Left ventricle myocardium inferior (tissue), 1 donor: ENCODE measurements around the gene NRXN3. TPM values are rescaled to one million over a fixed set of nuclear protein-coding genes. Genes with fewer than 3 reads are reported as not detected.

ENCODE experiments used
- DNase-seq: peaks from one replicate; pipeline ENCODE4 v3.0.0-alpha.2; 2020
- H3K27ac ChIP-seq: fragments of 200-600 bp; replicated peaks from 2 replicates; pipeline ENCODE4 v1.8.0; 2021
- H3K27me3 ChIP-seq: fragments of 200-600 bp; 2 replicates; pipeline ENCODE4 v1.8.0; 2021; ENCODE audit warnings: low read depth
- H3K36me3 ChIP-seq: fragments of 200-600 bp; 2 replicates; pipeline ENCODE4 v1.8.0; 2021
- H3K4me1 ChIP-seq: fragments of 200-600 bp; 2 replicates; pipeline ENCODE4 v1.8.0; 2021
- H3K4me3 ChIP-seq: fragments of 200-600 bp; 2 replicates; pipeline ENCODE4 v1.8.0; 2021; ENCODE audit warnings: mild to moderate bottlenecking, moderate library complexity
- H3K9me3 ChIP-seq: fragments of 200-600 bp; replicated peaks from 2 replicates; pipeline ENCODE4 v1.8.0; 2021
- CTCF ChIP-seq: fragments of 200-600 bp; IDR thresholded peaks from 2 replicates; pipeline ENCODE4 v1.8.0; 2021; ENCODE audit warnings: antibody characterized with exemption, mild to moderate bottlenecking, borderline replicate concordance
- intact Hi-C: fragments of 100-400 bp; cut with micrococcal nuclease; formaldehyde crosslinking; loops from one replicate; pipeline ENCODE4 v1.11.0; 2022
- total RNA-seq: library from RNA; stranded (reverse); fragmentation: NEBNext Ultra II Directional; extraction: Animal tissue kit (Norgen Biotek cat#: 25700); gene quantifications from one replicate; pipeline ENCODE4 v1.2.1, GENCODE V29; 2021
- donor health status: DM: no; HTN: yes; CAD: no; lungs with severe emphysema.

The NRXN3 gene
- total RNA-seq, 1 donor from 2014 or later: 1.2 TPM

- no peaks in the 10 kb centered on the region for H3K4me1 ChIP-seq
- no peaks in the 10 kb centered on the region for H3K27me3 ChIP-seq
- no peaks in the 10 kb centered on the region for H3K9me3 ChIP-seq
- DNase-seq: no peak
- no peak for TF ChIP-seq CTCF
- intact Hi-C loops: no loop called here
- no peak overlapping the region for H3K4me3 ChIP-seq
- H3K36me3 ChIP-seq: no peaks in the 10 kb centered on the region
- no peak overlapping the region for H3K27ac ChIP-seq
These were observed 1332.1 kb downstream of the NRXN3 start for GRCh38 chr14:79502136-79502750.

DNA sequence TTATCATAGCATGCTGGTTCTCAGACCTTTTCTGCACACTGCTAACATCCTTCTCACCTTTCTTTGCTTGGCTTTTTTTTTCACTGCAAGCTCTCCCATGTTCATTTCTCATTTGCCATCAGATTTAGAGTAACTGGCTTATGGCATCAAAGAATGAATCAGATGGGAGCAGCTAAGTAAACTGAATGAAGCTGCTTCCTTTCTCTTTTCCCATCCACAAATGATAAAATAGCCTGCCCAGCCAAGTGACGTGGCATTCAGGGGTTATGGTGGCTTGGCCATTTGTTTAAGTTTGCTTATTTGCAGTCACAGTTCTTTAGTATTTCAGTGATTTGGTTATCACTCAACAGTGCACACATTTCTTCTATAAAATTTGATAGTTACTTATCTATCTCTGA is 1332.6 kb downstream of the NRXN3 start:
- intact Hi-C loops: no loop called here
- H3K36me3 ChIP-seq: no peaks in the 10 kb centered on the region
- no peaks in the 10 kb centered on the region for H3K4me1 ChIP-seq
- no peaks in the 10 kb centered on the region for H3K9me3 ChIP-seq
- no peaks in the 10 kb centered on the region for H3K27me3 ChIP-seq
- H3K27ac ChIP-seq: no peak overlapping the region
- no peak overlapping the region for H3K4me3 ChIP-seq
- no peak for DNase-seq
- TF ChIP-seq CTCF: no peak

DNA sequence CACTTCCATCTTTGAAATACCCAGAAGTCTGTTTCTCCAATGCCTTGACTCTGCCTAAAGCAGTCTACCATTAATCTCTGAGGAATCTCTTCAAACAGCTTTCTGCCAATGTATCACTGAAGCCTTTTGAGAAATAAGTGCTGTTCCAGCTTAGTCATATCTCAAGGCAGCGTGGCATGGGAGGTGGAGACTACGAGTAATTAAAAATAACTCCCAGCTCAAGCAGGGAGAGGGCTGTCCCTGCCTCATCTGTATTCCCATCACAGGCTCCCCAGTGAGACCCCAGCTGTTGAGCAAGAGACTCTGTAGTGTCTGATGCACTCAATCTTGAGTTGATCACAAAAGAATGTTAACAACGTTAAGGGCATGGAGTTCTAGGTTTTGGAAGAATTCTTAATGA is 1340.5 kb downstream of the NRXN3 start:
- intact Hi-C loops: no loop called here
- H3K27ac ChIP-seq: no peak overlapping the region
- TF ChIP-seq CTCF: no peak
- no peaks in the 10 kb centered on the region for H3K9me3 ChIP-seq
- no peak overlapping the region for H3K4me3 ChIP-seq
- no peaks in the 10 kb centered on the region for H3K27me3 ChIP-seq
- no peaks in the 10 kb centered on the region for H3K36me3 ChIP-seq
- no peaks in the 10 kb centered on the region for H3K4me1 ChIP-seq
- no peak for DNase-seq

DNA sequence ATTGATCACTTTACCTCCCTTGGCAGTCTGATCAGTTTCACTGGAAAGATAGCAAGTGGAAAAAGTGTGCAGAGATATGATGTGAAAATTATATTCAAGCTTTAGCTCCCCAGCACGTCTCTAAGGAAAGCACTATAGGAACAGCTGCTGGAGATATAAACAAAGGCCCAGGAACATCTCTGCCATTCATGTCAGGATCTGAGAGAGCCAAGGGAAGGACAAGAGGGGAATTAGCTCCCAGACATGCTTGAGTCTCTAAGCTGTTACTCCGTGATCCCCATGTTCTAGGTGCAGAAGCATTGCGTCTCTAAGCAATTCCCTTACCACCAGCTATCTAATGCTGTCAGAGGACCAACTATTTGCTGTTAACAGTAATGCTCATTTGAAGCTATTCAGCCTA is 1341.0 kb downstream of the NRXN3 start:
- TF ChIP-seq CTCF: no peak
- H3K4me1 ChIP-seq: no peaks in the 10 kb centered on the region
- no peak for DNase-seq
- no peak overlapping the region for H3K27ac ChIP-seq
- no peak overlapping the region for H3K4me3 ChIP-seq
- intact Hi-C loops: no loop called here
- no peaks in the 10 kb centered on the region for H3K27me3 ChIP-seq
- no peaks in the 10 kb centered on the region for H3K36me3 ChIP-seq
- H3K9me3 ChIP-seq: no peaks in the 10 kb centered on the region

DNA sequence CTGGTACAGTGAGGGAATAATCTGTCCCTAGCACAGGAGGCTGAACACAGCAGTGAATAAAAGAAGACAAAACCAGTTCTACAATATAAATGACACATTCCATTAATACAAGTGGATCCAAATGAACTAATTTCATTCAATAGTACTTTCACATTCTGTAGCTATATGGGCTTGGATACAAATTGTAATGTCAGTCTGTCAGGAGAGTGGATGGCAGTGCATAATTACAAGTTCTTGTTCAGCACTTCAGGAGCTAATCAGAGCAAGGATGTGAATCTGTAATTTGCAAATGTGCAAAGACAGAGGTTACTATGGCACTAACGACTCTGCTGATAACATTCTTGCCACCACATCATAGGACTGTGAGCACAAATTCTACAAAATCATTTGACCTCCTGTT is 1343.3 kb downstream of the NRXN3 start:
- TF ChIP-seq CTCF: no peak
- no peaks in the 10 kb centered on the region for H3K4me1 ChIP-seq
- no peak overlapping the region for H3K4me3 ChIP-seq
- H3K27me3 ChIP-seq: no peaks in the 10 kb centered on the region
- no peaks in the 10 kb centered on the region for H3K9me3 ChIP-seq
- H3K27ac ChIP-seq: no peak overlapping the region
- no peak for DNase-seq
- H3K36me3 ChIP-seq: no peaks in the 10 kb centered on the region
- intact Hi-C loops: no loop called here
